ENCODE results near the gene MAEA. TPM values are rescaled to one million over a fixed set of nuclear protein-coding genes. Genes with fewer than 3 reads are reported as not detected.
"Not testable (repeated sequence)": the region's sequence is repeated elsewhere in the genome, so short reads cannot be mapped to it uniquely, and the experiment has no call there.

The MAEA gene
- total and polyA plus RNA-seq, 8 donors = 43.8 to 70.4 (median 56.1) TPM

DNA sequence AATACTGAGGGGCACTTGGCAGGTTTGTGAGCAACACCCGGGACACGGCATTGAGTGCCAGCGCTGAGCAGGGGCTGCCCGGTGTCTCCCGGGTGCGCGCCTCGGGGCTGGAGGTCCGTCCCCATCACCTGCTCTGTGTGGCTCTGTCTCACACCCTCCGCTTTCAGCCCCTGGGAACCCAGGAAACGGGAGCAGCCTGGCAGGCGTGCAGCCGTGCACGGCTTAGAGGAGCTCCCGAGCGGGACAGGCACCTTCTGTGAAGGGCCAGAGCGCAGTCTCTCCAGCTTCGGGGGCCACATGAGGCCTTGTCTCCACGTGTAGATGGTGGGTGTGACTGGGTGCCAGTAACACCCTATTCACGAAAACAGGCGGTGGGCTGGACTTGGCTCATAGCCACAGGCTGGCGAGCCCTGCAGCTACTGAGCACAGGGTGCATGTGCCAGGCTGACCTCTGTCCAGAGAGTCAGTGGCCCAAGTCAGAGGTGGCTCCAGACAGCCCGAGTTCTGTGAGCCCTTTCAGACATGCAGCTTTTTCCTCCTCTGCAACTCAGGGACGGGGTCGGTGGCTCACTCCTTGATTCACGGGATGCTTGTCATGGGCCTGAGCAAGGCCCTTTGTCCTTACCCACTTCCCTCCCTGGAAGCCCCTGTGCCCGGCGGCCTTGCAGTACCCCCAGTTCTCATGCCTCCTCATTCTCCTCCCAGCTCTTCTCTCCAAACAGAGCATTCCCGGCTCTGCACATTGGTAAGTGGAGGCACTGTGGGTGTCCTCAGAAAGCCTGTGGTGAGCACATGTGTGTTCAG, 80.8 kb downstream of the MAEA start:
- intact Hi-C loops (cut with DNase I) = no loop called here
- Histone ChIP-seq H3K4me1 (no peaks in the 10 kb centered on the region), H3K36me3 (peaks cover 0 to 66% of the 10 kb centered on the region in 2 donors), H3K27ac (no peak overlapping the region), H3K9me3 (no peaks in the 10 kb centered on the region), H3K27me3 (no peaks in the 10 kb centered on the region), H3K4me3 (no peak overlapping the region)
- TF ChIP-seq, protein P1, sequence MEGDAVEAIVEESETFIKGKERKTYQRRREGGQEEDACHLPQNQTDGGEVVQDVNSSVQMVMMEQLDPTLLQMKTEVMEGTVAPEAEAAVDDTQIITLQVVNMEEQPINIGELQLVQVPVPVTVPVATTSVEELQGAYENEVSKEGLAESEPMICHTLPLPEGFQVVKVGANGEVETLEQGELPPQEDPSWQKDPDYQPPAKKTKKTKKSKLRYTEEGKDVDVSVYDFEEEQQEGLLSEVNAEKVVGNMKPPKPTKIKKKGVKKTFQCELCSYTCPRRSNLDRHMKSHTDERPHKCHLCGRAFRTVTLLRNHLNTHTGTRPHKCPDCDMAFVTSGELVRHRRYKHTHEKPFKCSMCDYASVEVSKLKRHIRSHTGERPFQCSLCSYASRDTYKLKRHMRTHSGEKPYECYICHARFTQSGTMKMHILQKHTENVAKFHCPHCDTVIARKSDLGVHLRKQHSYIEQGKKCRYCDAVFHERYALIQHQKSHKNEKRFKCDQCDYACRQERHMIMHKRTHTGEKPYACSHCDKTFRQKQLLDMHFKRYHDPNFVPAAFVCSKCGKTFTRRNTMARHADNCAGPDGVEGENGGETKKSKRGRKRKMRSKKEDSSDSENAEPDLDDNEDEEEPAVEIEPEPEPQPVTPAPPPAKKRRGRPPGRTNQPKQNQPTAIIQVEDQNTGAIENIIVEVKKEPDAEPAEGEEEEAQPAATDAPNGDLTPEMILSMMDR (IDR thresholded peaks at IDR 0.05) = no peak
- no peak for ATAC-seq
- DNase-seq = peak in 1 of 4 donors; percentile 71

DNA sequence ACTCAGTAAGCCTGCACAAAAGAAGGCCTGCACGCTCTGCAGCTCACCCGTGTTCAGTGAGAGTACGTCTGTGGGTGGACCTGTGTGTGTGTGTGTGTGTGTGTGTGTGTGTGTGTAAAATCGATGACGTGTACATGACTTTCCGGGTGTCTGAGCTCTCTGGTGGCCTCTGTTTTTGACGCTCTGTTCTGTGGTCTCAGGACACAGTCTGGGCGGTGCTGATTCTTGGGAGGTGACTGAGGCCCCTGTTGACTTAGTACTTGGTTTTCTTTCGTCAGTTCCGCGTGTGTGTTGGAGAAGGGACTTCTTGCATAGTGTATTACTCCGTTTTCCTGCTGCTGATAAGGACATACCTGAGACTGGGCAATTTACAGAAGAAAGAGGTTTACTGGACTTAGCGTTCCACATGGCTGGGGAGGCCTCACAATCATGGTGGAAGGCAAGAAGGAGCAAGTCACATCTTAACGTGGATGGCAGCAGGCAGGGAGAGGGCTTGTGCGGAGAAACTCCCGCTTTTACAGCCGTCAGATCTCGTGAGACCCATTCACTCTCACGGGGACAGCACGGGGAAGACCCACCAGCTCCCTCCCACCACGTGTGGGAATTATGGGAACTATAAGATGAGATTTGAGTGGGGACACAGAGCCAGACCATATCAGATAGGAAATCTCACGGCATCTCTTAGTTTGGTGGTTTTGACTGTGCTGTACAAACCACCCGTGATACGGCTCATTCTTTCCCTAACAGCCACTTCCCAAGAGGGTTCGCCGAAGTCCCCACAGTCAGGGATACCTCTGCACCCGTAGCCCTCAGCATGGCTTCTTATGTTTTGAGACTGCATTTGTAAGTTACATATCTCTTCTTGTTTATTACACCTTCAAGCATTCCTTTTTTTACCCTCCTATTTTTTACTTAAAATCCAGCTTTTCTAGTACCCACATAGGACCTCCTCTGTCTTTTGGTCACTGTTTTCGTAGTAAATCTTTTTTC, 81.8 kb downstream of the MAEA start:
- intact Hi-C loops (cut with DNase I) = no loop called here
- ATAC-seq = no peak
- Histone ChIP-seq H3K4me3 (no peak overlapping the region), H3K36me3 (peaks cover 0 to 69% of the 10 kb centered on the region in 2 donors), H3K9me3 (no peaks in the 10 kb centered on the region), H3K4me1 (no peaks in the 10 kb centered on the region), H3K27me3 (no peaks in the 10 kb centered on the region), H3K27ac (no peak overlapping the region)
- TF ChIP-seq, protein P1 (IDR thresholded peaks at IDR 0.05) = no peak
- peak in 1 of 4 donors; percentile 22 for DNase-seq

DNA sequence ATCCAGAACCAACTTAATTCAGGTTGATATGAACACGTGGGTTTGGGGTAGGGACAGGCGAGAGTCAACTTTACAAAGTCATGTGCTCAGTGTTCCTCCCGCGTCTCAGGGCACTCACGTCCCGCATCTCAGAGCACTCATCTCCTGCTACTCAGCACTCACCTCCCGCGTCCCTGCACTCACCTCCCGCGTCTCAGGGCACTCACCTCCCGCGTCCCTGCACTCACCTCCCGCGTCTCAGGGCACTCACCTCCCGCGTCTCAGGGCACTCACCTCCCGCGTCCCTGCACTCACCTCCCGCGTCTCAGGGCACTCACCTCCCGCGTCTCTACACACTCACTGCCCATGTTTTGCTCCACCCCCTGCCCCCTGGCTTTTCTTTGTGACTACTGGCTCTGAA, 82.9 kb downstream of the MAEA start:
- ATAC-seq; H3K9me3 ChIP-seq; intact Hi-C loops (cut with DNase I); H3K27me3 ChIP-seq; H3K4me3 ChIP-seq; H3K27ac ChIP-seq; H3K4me1 ChIP-seq: not testable (repeated sequence)
- DNase-seq = peak in 1 of 4 donors; percentile 14
- H3K36me3 ChIP-seq = peaks cover 0 to 68% of the 10 kb centered on the region in 2 donors

DNA sequence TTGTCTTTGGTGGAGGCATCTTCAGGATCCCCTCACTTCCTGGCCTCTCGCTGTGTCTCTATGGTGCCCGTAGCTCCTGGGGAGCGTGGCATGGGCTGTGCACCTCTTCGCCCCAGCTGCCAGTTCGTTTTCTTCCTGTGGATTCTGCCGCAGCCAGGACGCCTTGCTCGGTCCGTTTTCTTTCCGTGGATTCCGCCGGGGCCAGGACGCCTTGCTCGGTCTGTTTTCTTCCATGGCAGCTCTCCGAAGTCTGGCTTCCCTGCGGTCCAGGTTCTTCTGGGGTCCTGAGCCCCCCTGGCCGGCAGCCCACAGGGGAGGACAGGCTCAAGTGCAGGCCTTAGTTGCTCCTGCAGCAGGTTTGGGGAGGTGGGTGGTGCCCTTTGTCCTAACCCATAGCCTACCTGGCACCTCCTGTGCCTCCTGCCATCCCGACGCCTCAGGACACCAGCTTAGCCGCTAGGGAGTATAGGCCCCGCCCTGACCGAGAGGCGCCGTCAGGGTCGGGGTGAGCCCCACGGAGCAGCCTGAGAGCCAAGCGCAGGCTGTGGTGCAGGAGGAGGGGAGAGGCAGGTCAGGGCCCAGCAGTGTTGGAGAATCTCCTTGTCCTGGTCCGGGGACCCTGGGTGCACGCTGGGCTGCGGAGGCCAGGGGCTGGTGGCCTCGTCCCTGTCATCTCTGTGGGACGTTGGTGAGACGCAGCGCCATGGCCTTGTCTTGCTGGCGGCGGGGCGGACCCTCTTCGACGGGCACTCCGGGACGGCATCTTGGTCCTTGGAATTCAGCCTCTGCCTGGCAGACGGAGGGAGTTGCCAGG, 84.4 kb downstream of the MAEA start:
- Histone ChIP-seq H3K4me1 (no peaks in the 10 kb centered on the region), H3K27ac (no peak overlapping the region), H3K27me3 (no peaks in the 10 kb centered on the region), H3K9me3 (no peaks in the 10 kb centered on the region), H3K4me3 (no peak overlapping the region), H3K36me3 (peaks cover 0 to 60% of the 10 kb centered on the region in 2 donors)
- TF ChIP-seq, protein P1 (IDR thresholded peaks at IDR 0.05) = no peak
- DNase-seq (peak in 1 of 4 donors; percentile 72), ATAC-seq (no peak)
- intact Hi-C loops (cut with DNase I) = no loop called here

DNA sequence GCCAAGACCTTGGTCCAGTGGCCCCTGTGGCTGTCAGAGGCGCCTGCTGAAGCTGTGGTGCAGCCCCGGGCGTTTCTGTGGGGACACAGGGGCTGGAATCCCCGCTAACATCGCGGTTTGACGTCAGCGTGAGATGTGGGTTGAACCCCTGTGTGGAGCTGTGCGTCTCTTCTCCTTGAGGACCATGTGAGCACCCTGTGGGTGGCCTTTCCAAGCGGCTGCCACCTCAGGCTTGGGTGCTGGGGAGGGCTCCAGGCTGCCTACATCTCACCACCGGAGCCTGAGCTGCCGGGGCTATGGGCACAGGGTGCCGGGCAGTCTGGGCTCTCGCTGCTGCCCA, 85.0 kb downstream of the MAEA start:
- ATAC-seq (no peak), DNase-seq (no peak)
- Histone ChIP-seq H3K9me3 (no peaks in the 10 kb centered on the region), H3K4me3 (no peak overlapping the region), H3K27ac (no peak overlapping the region), H3K4me1 (no peaks in the 10 kb centered on the region), H3K27me3 (no peaks in the 10 kb centered on the region), H3K36me3 (peaks cover 0 to 60% of the 10 kb centered on the region in 2 donors)
- intact Hi-C loops (cut with DNase I) = no loop called here
- TF ChIP-seq, protein P1 (IDR thresholded peaks at IDR 0.05) = no peak
